A549 (cell line): Measurements from ENCODE around the gene MYO6. TPM values are rescaled to one million over a fixed set of nuclear protein-coding genes. Genes with fewer than 3 reads are reported as not detected.

Source experiments
- ATAC-seq, 2 experiments: fragments of 200-7000 bp in 1 of 2; fragments of >200 bp in 1 of 2; cut with Nextera tagmentation in 1 of 2; cut with Tn5 transposase in 1 of 2; 3 replicates each; pipeline versions ENCODE4 v1.8.0 to v1.9.1; 2018 to 2020; ENCODE audit warnings: mild to moderate bottlenecking in 1 of 2, moderate library complexity in 1 of 2
- CTCF ChIA-PET: fragments of 300-600 bp; sonication (Branson Sonifier 250); formaldehyde crosslinking; extraction: SDS; loops from one replicate; lab custom pipeline; 2021; ENCODE audit warnings: antibody characterized with exemption, inconsistent platforms; lab: Yijun Ruan, JAX
- POLR2A ChIA-PET: fragments of 350-600 bp; formaldehyde crosslinking; extraction: SDS; loops from one replicate; lab custom pipeline; 2021; ENCODE audit warnings: antibody characterized with exemption, inconsistent platforms; lab: Yijun Ruan, JAX
- DNase-seq, 2 experiments: peaks; one replicate each; pipeline versions ENCODE4 v3.0.0 to v3.0.0-alpha.2; 2011 to 2016; ENCODE audit warnings: low read depth in 1 of 2, low spot score in 1 of 2
- FAIRE-seq: peaks from 2 replicates; lab custom pipeline; 2011; peaks lifted over from hg19 to GRCh38; lab: Jason Lieb, UNC
- H3K27ac ChIP-seq, 2 experiments: fragments of >200 bp; sonication (Bioruptor Twin); formaldehyde crosslinking; 3 replicates each; pipeline ENCODE4 v1.5.1; 2016 to 2017
- H3K4me1 ChIP-seq: fragments of >200 bp; sonication (Bioruptor Twin); formaldehyde crosslinking; 3 replicates; pipeline ENCODE4 v1.6.1; 2016
- H3K4me2 ChIP-seq: fragments of >200 bp; sonication (Bioruptor Twin); formaldehyde crosslinking; 3 replicates; pipeline ENCODE4 v1.6.1; 2016
- H3K4me3 ChIP-seq: fragments of >200 bp; sonication (Bioruptor Twin); formaldehyde crosslinking; 3 replicates; pipeline ENCODE4 v1.5.1; 2016
- H3K9me3 ChIP-seq: fragments of >200 bp; sonication (Bioruptor Twin); formaldehyde crosslinking; 3 replicates; pipeline ENCODE4 v1.6.1; 2016
- ATOH8 ChIP-seq: fragments of 250-450 bp; sonication (Bioruptor Pico); IDR thresholded peaks from 2 replicates; pipeline ENCODE4 v1.5.0; 2020; ENCODE audit warnings: low read depth, mild to moderate bottlenecking, moderate library complexity
- BCL3 ChIP-seq: fragments of >200 bp; sonication (Bioruptor Twin); formaldehyde crosslinking; IDR thresholded peaks from 3 replicates; pipeline ENCODE4 v1.6.1; 2016
- CBX2 ChIP-seq: fragments of 200-600 bp; sonication (generic); IDR thresholded peaks from 2 replicates; pipeline ENCODE4 v1.6.1; 2016; ENCODE audit warnings: low read depth, mild to moderate bottlenecking, borderline replicate concordance
- CHD2 ChIP-seq: fragments of 150-350 bp; IDR thresholded peaks from 2 replicates; pipeline ENCODE4 v1.6.1; 2014; ENCODE audit warnings: low read length; ENCODE audit not compliant: partially characterized antibody
- CTCF ChIP-seq: fragments of >200 bp; sonication (Bioruptor Twin); formaldehyde crosslinking; IDR thresholded peaks from 3 replicates; pipeline ENCODE4 v1.5.1; 2016
- E2F6 ChIP-seq: IDR thresholded peaks from 2 replicates; pipeline ENCODE4 v1.6.1; 2012; ENCODE audit warnings: low read depth, borderline replicate concordance
- ELK1 ChIP-seq: fragments of 150-350 bp; IDR thresholded peaks from 2 replicates; pipeline ENCODE4 v1.6.1; 2014; ENCODE audit warnings: low read depth, mild to moderate bottlenecking, low read length
- FOXS1 ChIP-seq: fragments of 250-450 bp; sonication (Bioruptor Pico); IDR thresholded peaks from 2 replicates; pipeline ENCODE4 v1.5.0; 2020; ENCODE audit warnings: mild to moderate bottlenecking, moderate library complexity
- HES2 ChIP-seq: fragments of >200 bp; sonication (Bioruptor Twin); formaldehyde crosslinking; IDR thresholded peaks from 2 replicates; pipeline ENCODE4 v1.6.1; 2016
- HEYL ChIP-seq: fragments of 250-450 bp; sonication (Bioruptor Pico); IDR thresholded peaks from 2 replicates; pipeline ENCODE4 v1.8.0; 2021; ENCODE audit warnings: mild to moderate bottlenecking, moderate library complexity
- HOXB13 ChIP-seq: fragments of 250-450 bp; sonication (Bioruptor Pico); IDR thresholded peaks from 2 replicates; pipeline ENCODE4 v1.5.0; 2020; ENCODE audit warnings: low read depth, mild to moderate bottlenecking, moderate library complexity
- MAFK ChIP-seq: fragments of 450-650 bp; IDR thresholded peaks from 2 replicates; pipeline ENCODE4 v1.6.1; 2014; ENCODE audit not compliant: partially characterized antibody
- MAZ ChIP-seq: fragments of 150-350 bp; IDR thresholded peaks from 2 replicates; pipeline ENCODE4 v1.6.1; 2014; ENCODE audit warnings: antibody characterized with exemption, low read depth, low read length, borderline replicate concordance
- NR3C1 ChIP-seq: fragments of >200 bp; sonication (Bioruptor Twin); formaldehyde crosslinking; IDR thresholded peaks from 3 replicates; pipeline ENCODE4 v1.6.1; 2017
- PHF8 ChIP-seq: fragments of 200-600 bp; sonication (generic); IDR thresholded peaks from 2 replicates; pipeline ENCODE4 v1.6.1; 2016; ENCODE audit warnings: low read depth, mild to moderate bottlenecking, antibody characterized with exemption, moderate library complexity, borderline replicate concordance
- POLR2A ChIP-seq: IDR thresholded peaks from 2 replicates; pipeline ENCODE4 v1.6.1; 2012; ENCODE audit warnings: mild to moderate bottlenecking, low read length
- POLR2AphosphoS2 ChIP-seq: conservative IDR thresholded peaks from 2 replicates; pipeline ENCODE4 v1.6.1; 2012; ENCODE audit warnings: low read length, improper control_type of control experiment, inconsistent platforms
- RAD21 ChIP-seq, 2 experiments: fragments of >200 bp in 1 of 2; sonication (Bioruptor Twin) in 1 of 2; formaldehyde crosslinking in 1 of 2; IDR thresholded peaks in 1 of 2; conservative IDR thresholded peaks in 1 of 2; 2 replicates in 1 of 2; 3 replicates in 1 of 2; pipeline ENCODE4 v1.6.1; 2012 to 2018; ENCODE audit warnings: inconsistent platforms in 1 of 2
- RARB ChIP-seq: fragments of 250-450 bp; sonication (Bioruptor Pico); IDR thresholded peaks from 2 replicates; pipeline ENCODE4 v1.8.0; 2021; ENCODE audit warnings: mild to moderate bottlenecking, moderate library complexity
- RCOR1 ChIP-seq: fragments of 150-350 bp; IDR thresholded peaks from 2 replicates; pipeline ENCODE4 v1.6.1; 2014; ENCODE audit warnings: antibody characterized with exemption, low read length, low read depth
- REST ChIP-seq: fragments of 200-600 bp; sonication (generic); IDR thresholded peaks from 2 replicates; pipeline ENCODE4 v1.6.1; 2016; ENCODE audit warnings: antibody characterized with exemption, mild to moderate bottlenecking, moderate library complexity
- RFX5 ChIP-seq: fragments of 450-650 bp; IDR thresholded peaks from 2 replicates; pipeline ENCODE4 v1.7.1; 2014; ENCODE audit warnings: antibody characterized with exemption, mild to moderate bottlenecking, moderate library complexity
- TFCP2L1 ChIP-seq: fragments of 250-450 bp; sonication (Bioruptor Pico); IDR thresholded peaks from 2 replicates; pipeline ENCODE4 v1.5.0; 2021; ENCODE audit warnings: mild to moderate bottlenecking
- ZC3H11A ChIP-seq: fragments of 450-650 bp; IDR thresholded peaks from 2 replicates; pipeline ENCODE4 v1.6.1; 2014; ENCODE audit warnings: antibody characterized with exemption, mild to moderate bottlenecking
- WGBS: methylation state at CpG from one replicate; pipeline ENCODE4 v1.1.6; 2017; ENCODE audit errors: missing lambda C conversion rate; 5-methylcytosine and 5-hydroxymethylcytosine counted together
- polyA plus RNA-seq, 4 experiments: library from polyadenylated mRNA; depleted of rRNA in 3 of 4; stranded (reverse); fragments of >200 nt; fragmentation: RNase III in 1 of 4; extraction: RNeasy Plus Mini Kit Qiagen cat#74134 plus additional on column Dnase treatment in 1 of 4; gene quantifications; 2 replicates in 3 of 4; 3 replicates in 1 of 4; pipeline ENCODE4 v1.2.3, GENCODE V29; 2011 to 2017

MYO6 gene
- polyA plus RNA-seq, 2 of the 4 experiments (the other 2 are of a cell fraction), result 10.8 to 17.3 TPM

- ATAC-seq, result no peak
- FAIRE-seq, result no peak
- H3K4me1 ChIP-seq, result no peaks in the 10 kb centered on the region
- WGBS, result 95% methylated on average over 4 of the region's 4 CpGs
- H3K4me2 ChIP-seq, result no peak overlapping the region
- ChIA-PET CTCF (no interaction called here), POLR2A (no interaction called here)
- H3K9me3 ChIP-seq, result no peaks in the 10 kb centered on the region
- H3K4me3 ChIP-seq, result no peak overlapping the region
- TF ChIP-seq MAZ, result no peak
- no peak overlapping the region for H3K27ac ChIP-seq
- DNase-seq, result no peak
These were observed 29.7 kb downstream of the MYO6 start for GRCh38 chr6:75778757-75779156.

GRCh38 chr6:75786152-75786551 lies 37.1 kb downstream of the MYO6 start:
- ChIA-PET CTCF (no interaction called here), POLR2A (no interaction called here)
- Histone ChIP-seq H3K4me1 (no peaks in the 10 kb centered on the region), H3K4me3 (no peak overlapping the region), H3K9me3 (no peaks in the 10 kb centered on the region), H3K4me2 (no peak overlapping the region), H3K27ac (no peak overlapping the region)
- no peak for ATAC-seq
- no peak for DNase-seq
- FAIRE-seq, result no peak
- TF ChIP-seq FOXS1 (CRISPR knock-in tag) (no peak), TFCP2L1 (no peak), BCL3 (no peak), HES2 (no peak), PHF8 (no peak), HEYL (CRISPR knock-in tag) (no peak), CBX2 (no peak), ELK1 (no peak)
- WGBS, result 74% methylated on average over 2 of the region's 2 CpGs

GRCh38 chr6:75788894-75789293 lies 39.9 kb downstream of the MYO6 start:
- no peak overlapping the region for H3K27ac ChIP-seq
- POLR2A ChIA-PET, result no interaction called here
- no peak overlapping the region for H3K4me3 ChIP-seq
- 81% methylated on average over 1 of the region's 1 CpG for WGBS
- no peak for DNase-seq
- H3K9me3 ChIP-seq, result no peaks in the 10 kb centered on the region
- H3K4me2 ChIP-seq, result no peak overlapping the region
- CTCF ChIA-PET, result no interaction called here
- no peaks in the 10 kb centered on the region for H3K4me1 ChIP-seq
- ATAC-seq, result no peak
- FAIRE-seq, result no peak
- TF ChIP-seq HEYL (CRISPR knock-in tag) (no peak), RFX5 (no peak), POLR2AphosphoS2 (no peak), ZC3H11A (no peak), NR3C1 (no peak), MAFK (no peak), ATOH8 (CRISPR knock-in tag) (no peak), E2F6 (no peak), RAD21 (conservative IDR thresholded peaks at IDR 0.05 in 1 of 2, IDR thresholded peaks at IDR 0.05 in 1 of 2) (no peak), CHD2 (no peak), REST (no peak), RCOR1 (no peak), CTCF (no peak), HOXB13 (CRISPR knock-in tag) (no peak), POLR2A (no peak), RARB (CRISPR knock-in tag) (no peak)
